HG03439 (cell line): Measurements from ENCODE around the gene OTOGL.
"Not testable (repeated sequence)": the region's sequence is repeated elsewhere in the genome, so short reads cannot be mapped to it uniquely, and the experiment has no call there.

Experiments used
- ATAC-seq: cut with Tn5 transposase; IDR thresholded peaks from one replicate; pipeline ENCODE4 v1.9.1; 2021; ENCODE audit warnings: mild to moderate bottlenecking, moderate library complexity; ENCODE audit not compliant: unreplicated experiment

OTOGL gene

GRCh38 chr12:80272387-80272915 is 173.1 kb downstream of the OTOGL start:
- ATAC-seq = no peak

DNA sequence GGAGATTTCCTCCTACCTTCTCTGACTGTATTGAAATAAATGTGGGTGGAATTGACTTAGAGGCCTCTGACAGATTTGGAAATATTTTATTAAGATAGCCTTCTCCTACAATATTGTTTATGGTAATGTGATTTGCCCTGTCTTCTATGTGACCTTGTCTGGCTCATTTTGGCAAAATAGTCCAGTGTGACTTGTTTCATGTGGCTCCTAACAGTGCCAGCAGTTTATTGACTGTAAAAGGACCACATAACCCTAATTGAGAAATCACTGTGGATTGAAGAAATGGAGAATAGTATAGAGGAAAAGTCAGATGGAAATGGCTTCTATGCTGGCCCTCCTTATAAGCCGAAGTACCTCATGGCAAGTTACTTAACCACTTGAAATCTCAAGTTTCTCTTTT is 173.8 kb downstream of the OTOGL start:
- no peak for ATAC-seq

GRCh38 chr12:80277732-80278131 is 178.4 kb downstream of the OTOGL start:
- ATAC-seq = no peak

GRCh38 chr12:80282226-80282625 is 182.9 kb downstream of the OTOGL start:
- ATAC-seq = no peak

DNA sequence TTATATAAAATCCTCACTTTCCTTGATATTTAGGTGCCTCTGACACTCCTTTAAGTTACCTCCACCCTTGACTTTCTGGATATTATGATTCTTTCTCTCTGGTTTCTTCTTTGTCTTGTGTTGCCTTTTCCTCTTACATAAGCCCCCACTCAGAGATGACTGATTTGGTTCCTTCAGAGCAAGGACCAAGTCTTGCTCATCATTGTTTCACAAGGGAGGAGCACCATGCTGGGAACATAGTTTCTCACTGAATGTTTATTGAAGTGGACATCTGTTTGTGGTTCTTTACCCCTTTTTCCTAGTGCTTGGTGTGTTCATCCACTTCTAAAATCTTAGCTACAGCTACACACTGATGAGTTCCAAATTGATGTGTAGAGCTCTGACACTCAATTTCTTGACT is 183.4 kb downstream of the OTOGL start:
- ATAC-seq = no peak

GRCh38 chr12:80291108-80291754 is 191.9 kb downstream of the OTOGL start:
- ATAC-seq = peak; percentile 49

DNA sequence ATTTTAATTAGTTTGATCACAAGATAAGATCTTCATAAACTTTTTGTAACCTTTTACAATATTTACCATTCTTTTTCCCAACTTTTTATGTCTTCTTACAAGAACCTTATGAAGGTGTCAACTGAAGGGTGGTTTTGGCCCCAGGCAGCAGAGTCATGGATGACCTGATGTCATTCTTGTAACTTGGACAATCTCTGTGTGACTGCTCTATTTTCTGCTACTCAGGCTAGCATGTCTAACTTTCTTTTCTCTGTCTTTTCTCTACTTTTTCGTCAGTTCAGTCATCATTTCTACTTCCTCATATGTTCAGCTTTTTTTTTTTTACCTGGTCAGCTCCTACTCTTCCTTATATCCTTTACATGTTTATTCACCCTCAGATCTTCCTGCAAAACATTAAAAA is 194.0 kb downstream of the OTOGL start:
- ATAC-seq = peak; percentile 50

DNA sequence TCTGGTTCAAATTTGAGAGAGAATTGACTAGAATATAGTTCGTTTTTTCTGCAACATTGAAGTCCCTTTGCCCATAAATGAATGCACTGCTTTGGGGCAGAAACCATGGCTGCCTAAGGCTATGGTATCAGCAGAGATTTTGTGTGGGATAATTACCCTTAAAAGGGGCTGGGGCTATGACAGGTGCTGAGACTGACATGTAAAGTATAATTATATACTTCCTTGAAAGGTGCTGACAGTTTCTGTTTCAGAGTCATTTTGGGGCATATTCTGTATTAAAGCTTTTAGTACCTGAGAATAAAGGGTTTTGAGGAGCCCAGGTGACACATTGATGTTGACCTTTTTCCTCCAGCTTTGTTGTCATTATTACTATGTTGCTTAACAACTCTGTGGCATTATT is 194.4 kb downstream of the OTOGL start:
- peak; percentile 78 for ATAC-seq

- no peak for ATAC-seq
Measured at GRCh38 chr12:80299219-80299618, 199.9 kb downstream of the OTOGL start.

GRCh38 chr12:80299976-80300375 is 200.6 kb downstream of the OTOGL start:
- ATAC-seq = peak; percentile 75

GRCh38 chr12:80307436-80307835 is 208.1 kb downstream of the OTOGL start:
- ATAC-seq = not testable (repeated sequence)

GRCh38 chr12:80313209-80313608 is 213.9 kb downstream of the OTOGL start:
- no peak for ATAC-seq

GRCh38 chr12:80314741-80315140 is 215.4 kb downstream of the OTOGL start:
- no peak for ATAC-seq

GRCh38 chr12:80316222-80316621 is 216.9 kb downstream of the OTOGL start:
- no peak for ATAC-seq

GRCh38 chr12:80317307-80317706 is 218.0 kb downstream of the OTOGL start:
- no peak for ATAC-seq

DNA sequence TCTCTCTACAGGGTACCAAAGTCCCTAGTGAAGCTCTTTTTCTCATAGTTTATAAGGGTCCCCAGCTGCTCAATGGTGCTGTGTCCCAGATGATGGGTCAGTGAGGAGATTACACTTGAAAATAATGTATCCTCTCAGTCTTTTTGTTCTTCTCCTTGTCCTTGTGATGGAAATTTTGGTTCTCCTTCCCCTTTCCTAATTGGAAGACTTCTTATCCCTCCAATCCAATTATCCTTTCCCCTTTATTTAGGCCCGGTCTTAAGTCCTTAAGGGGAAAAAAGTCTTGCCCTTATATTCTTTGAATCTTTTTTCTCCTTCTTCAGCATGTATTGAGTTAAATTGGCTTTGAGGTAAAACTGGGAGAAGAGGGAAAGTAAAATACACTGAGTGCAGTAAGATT is 218.6 kb downstream of the OTOGL start:
- no peak for ATAC-seq

DNA sequence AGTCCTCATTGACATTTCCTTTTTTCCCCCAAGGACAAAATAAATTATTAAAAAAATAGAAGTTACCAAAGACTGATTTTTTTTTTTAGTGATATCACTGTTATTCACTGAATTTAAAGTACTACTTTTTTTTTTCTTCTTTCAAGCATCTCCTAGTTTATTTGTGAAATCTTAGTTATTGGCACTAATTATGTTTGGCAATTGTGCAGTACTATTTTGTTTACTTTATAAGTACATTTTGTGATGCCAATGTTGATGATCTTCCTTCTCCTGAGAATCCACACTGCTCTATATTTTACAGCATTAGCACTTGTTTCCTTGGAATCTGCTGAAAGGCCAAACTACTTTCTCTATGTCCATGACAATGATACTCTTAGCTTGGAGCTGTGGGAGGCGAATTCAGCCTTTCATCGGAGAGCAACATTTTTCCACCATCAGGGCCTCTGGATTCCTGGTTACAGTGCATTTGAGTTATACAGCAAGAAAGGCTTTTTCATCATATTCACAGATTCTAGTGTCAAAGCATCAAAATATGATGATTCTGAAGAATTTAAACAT is 220.9 kb downstream of the OTOGL start:
- no peak for ATAC-seq

- ATAC-seq = no peak
Measured at GRCh38 chr12:80321653-80322052, 222.3 kb downstream of the OTOGL start.

DNA sequence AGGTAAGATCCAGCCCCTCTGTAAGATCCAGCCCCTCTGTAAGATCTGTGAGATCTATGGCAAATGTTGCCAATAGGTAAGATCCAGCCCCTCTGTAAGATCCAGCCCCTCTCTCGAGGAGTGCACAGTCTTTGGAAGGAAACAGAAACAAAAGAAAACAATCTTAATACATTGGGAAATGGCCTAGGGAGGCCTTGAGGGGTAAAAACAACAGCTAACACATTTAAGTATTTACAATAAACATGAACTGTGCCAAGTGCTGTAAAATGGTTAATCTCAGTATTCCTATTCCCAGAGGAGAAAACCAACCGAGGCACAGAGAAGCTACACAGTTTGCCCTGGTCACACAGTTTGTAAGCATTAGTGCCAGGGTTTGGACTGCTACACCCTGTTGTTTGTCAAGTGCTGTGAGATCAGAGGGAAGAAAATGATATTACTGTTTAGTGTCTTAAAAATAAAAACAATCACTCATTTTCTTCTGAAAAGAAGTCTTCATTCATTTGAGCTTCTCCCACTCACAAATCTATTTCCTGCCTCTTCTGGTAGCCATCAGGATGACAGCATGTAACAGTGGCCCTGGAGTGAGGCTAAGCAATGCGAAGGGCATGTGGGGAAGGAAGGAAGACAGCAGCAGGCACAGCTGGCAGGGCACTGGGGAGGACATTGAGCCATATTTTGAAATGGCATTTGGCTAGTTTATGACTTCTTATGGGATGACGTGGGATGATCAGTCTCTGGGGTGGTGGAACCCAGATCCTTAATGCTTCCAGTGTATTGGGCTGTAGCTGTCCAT is 226.0 kb downstream of the OTOGL start:
- ATAC-seq = no peak

- ATAC-seq = no peak
Measured at GRCh38 chr12:80332827-80333226, 233.5 kb downstream of the OTOGL start.

DNA sequence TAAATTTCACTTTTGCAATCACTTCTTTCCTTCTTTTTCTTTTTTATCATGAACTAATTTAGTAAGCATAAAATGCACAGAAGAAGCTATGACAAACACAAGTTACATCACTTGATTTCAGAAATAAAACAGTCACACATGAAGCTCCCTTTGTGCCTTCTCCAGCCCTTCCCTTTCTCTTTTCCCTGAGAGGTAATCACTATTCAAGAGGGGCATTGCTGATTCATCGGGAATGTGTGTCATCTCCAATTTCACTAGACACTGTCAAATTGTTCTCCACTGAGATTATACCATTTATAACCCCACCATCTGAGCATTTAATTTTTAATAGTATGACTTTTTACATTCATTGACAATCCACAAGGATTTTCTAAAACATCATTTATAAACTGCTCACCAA is 253.1 kb downstream of the OTOGL start:
- ATAC-seq = no peak

- ATAC-seq = no peak
Measured at GRCh38 chr12:80353254-80353653, 253.9 kb downstream of the OTOGL start.
